Suprapubic skin (tissue), 4 donors: Measurements from ENCODE around the gene ZNF638. TPM values are rescaled to one million over a fixed set of nuclear protein-coding genes. Genes with fewer than 3 reads are reported as not detected.
"Not testable (repeated sequence)": the region's sequence is repeated elsewhere in the genome, so short reads cannot be mapped to it uniquely, and the experiment has no call there.

Experiments
- DNase-seq, 2 donors: peaks; one replicate each; pipeline ENCODE4 v3.0.0-alpha.2; 2019; ENCODE audit warnings: low spot score in 2 of 2
- H3K27ac ChIP-seq: fragments of 200-600 bp; sonication (generic); one replicate; pipeline ENCODE4 v1.5.1; 2019
- H3K27me3 ChIP-seq: fragments of 200-600 bp; sonication (generic); one replicate; pipeline ENCODE4 v1.5.1; 2019
- H3K36me3 ChIP-seq: fragments of 200-600 bp; sonication (generic); one replicate; pipeline ENCODE4 v1.5.1; 2019
- H3K4me1 ChIP-seq: fragments of 200-600 bp; sonication (generic); one replicate; pipeline ENCODE4 v1.5.1; 2019
- H3K4me3 ChIP-seq: fragments of 200-600 bp; sonication (generic); one replicate; pipeline ENCODE4 v1.5.1; 2019; ENCODE audit warnings: mild to moderate bottlenecking
- H3K9me3 ChIP-seq: fragments of 200-600 bp; sonication (generic); one replicate; pipeline ENCODE4 v1.5.1; 2019
- CTCF ChIP-seq, 2 donors: fragments of 200-600 bp in 1 of 2; fragments of 450-650 bp in 1 of 2; sonication (generic) in 1 of 2; IDR thresholded peaks; one replicate each; pipeline ENCODE4 v1.5.1; 2016 to 2019; ENCODE audit warnings: antibody characterized with exemption in 2 of 2, mild to moderate bottlenecking in 1 of 2, moderate library complexity in 1 of 2
- EP300 ChIP-seq: sonication (generic); formaldehyde crosslinking; IDR thresholded peaks from one replicate; pipeline ENCODE4 v1.6.1; 2017; ENCODE audit warnings: antibody characterized with exemption
- POLR2A ChIP-seq, 2 donors: fragments of 450-650 bp; IDR thresholded peaks; one replicate each; pipeline ENCODE4 v1.6.1; 2017; ENCODE audit warnings: antibody characterized with exemption in 2 of 2, mild to moderate bottlenecking in 2 of 2, moderate library complexity in 2 of 2
- POLR2AphosphoS5 ChIP-seq, 3 donors: sonication (generic); formaldehyde crosslinking; IDR thresholded peaks; one replicate each; pipeline ENCODE4 v1.6.1; 2017; ENCODE audit warnings: antibody characterized with exemption in 3 of 3
- WGBS: methylation state at CpG from one replicate; pipeline ENCODE4 v1.1.5; 2018; 5-methylcytosine and 5-hydroxymethylcytosine counted together
- total RNA-seq, 4 donors: library from RNA; depleted of rRNA; stranded (reverse); fragments of >200 nt; gene quantifications; one replicate each; pipeline ENCODE4 v1.1.0, GENCODE V29; 2016

Gene ZNF638
- total RNA-seq, 4 donors from 2014 or later = 91.6 to 258 (median 115) TPM

GRCh38 chr2:71426721-71427120 is 95.1 kb downstream of the ZNF638 start:
- H3K36me3 ChIP-seq = peaks cover 58% of the 10 kb centered on the region
- no peak overlapping the region for H3K27ac ChIP-seq
- H3K4me1 ChIP-seq = no peaks in the 10 kb centered on the region

GRCh38 chr2:71428472-71429383 is 97.1 kb downstream of the ZNF638 start:
- Histone ChIP-seq H3K9me3 (no peaks in the 10 kb centered on the region), H3K4me3 (no peak overlapping the region), H3K27me3 (no peaks in the 10 kb centered on the region), H3K36me3 (peaks cover 67% of the 10 kb centered on the region), H3K27ac (no peak overlapping the region), H3K4me1 (no peaks in the 10 kb centered on the region)
- WGBS = 97% methylated on average over 3 of the region's 3 CpGs
- DNase-seq = no peak
- no peak for TF ChIP-seq POLR2A (IDR thresholded peaks at IDR 0.05)
- no peak for TF ChIP-seq POLR2AphosphoS5 (IDR thresholded peaks at IDR 0.05)
- TF ChIP-seq CTCF (IDR thresholded peaks at IDR 0.05) = no peak
- no peak for TF ChIP-seq EP300

More at GRCh38 chr2:71426721-71427120, 95.1 kb downstream of the ZNF638 start:
- no peak for TF ChIP-seq EP300
- TF ChIP-seq POLR2AphosphoS5 (IDR thresholded peaks at IDR 0.05) = no peak
- no peak for TF ChIP-seq CTCF (IDR thresholded peaks at IDR 0.05)
- no peak for TF ChIP-seq POLR2A (IDR thresholded peaks at IDR 0.05)
- 94% methylated on average over 2 of the region's 2 CpGs for WGBS
- Histone ChIP-seq H3K27me3 (no peaks in the 10 kb centered on the region), H3K4me3 (no peak overlapping the region), H3K9me3 (no peaks in the 10 kb centered on the region)
- no peak for DNase-seq

- H3K9me3 ChIP-seq, H3K27me3 ChIP-seq, DNase-seq, H3K4me3 ChIP-seq, H3K36me3 ChIP-seq, H3K4me1 ChIP-seq, H3K27ac ChIP-seq: not testable (repeated sequence)
- WGBS = 61% methylated on average over 5 of the region's 5 CpGs
Measured at GRCh38 chr2:71445142-71445541, 113.6 kb downstream of the ZNF638 start.

- no peak for TF ChIP-seq POLR2A (IDR thresholded peaks at IDR 0.05)
- no peak for TF ChIP-seq EP300
- TF ChIP-seq POLR2AphosphoS5 (IDR thresholded peaks at IDR 0.05) = no peak
- TF ChIP-seq CTCF (IDR thresholded peaks at IDR 0.05) = no peak
- H3K27me3 ChIP-seq = no peaks in the 10 kb centered on the region
- H3K4me3 ChIP-seq = no peak overlapping the region
- DNase-seq = no peak
- WGBS = 94% methylated on average over 1 of the region's 1 CpG
- no peaks in the 10 kb centered on the region for H3K9me3 ChIP-seq
- H3K36me3 ChIP-seq = peaks cover 7% of the 10 kb centered on the region
- H3K4me1 ChIP-seq = no peaks in the 10 kb centered on the region
- no peak overlapping the region for H3K27ac ChIP-seq
Measured at GRCh38 chr2:71446505-71446904, 114.9 kb downstream of the ZNF638 start.

- 67% methylated on average over 3 of the region's 3 CpGs for WGBS
- DNase-seq = no peak
Measured at GRCh38 chr2:71449343-71449742, 117.8 kb downstream of the ZNF638 start.

More at GRCh38 chr2:71449343-71449742, 117.8 kb downstream of the ZNF638 start:
- Histone ChIP-seq H3K9me3 (no peaks in the 10 kb centered on the region), H3K27me3 (peaks cover 9% of the 10 kb centered on the region), H3K36me3 (no peaks in the 10 kb centered on the region), H3K27ac (no peak overlapping the region), H3K4me3 (no peak overlapping the region), H3K4me1 (peaks cover 19% of the 10 kb centered on the region)
- no peak for TF ChIP-seq POLR2AphosphoS5 (IDR thresholded peaks at IDR 0.05)
- TF ChIP-seq CTCF (IDR thresholded peaks at IDR 0.05) = no peak
- no peak for TF ChIP-seq EP300
- TF ChIP-seq POLR2A (IDR thresholded peaks at IDR 0.05) = no peak
